ENCODE measurements around the gene CDH26. TPM values are rescaled to one million over a fixed set of nuclear protein-coding genes. Genes with fewer than 3 reads are reported as not detected.
"Not testable (repeated sequence)": the region's sequence is repeated elsewhere in the genome, so short reads cannot be mapped to it uniquely, and the experiment has no call there.

CDH26 gene
- polyA plus RNA-seq, 1 donor, result 1.6 TPM

GRCh38 chr20:59940956-59941294 is 17.3 kb upstream of the CDH26 start:
- DNase-seq, result no peak

GRCh38 chr20:59942245-59942644 is 16.0 kb upstream of the CDH26 start:
- DNase-seq, result no peak

GRCh38 chr20:59944726-59945125 is 13.5 kb upstream of the CDH26 start:
- DNase-seq, result no peak

- no peak for DNase-seq
Measured at GRCh38 chr20:59945175-59945574, 13.0 kb upstream of the CDH26 start.

GRCh38 chr20:59945731-59946130 is 12.5 kb upstream of the CDH26 start:
- DNase-seq, result no peak

GRCh38 chr20:59947376-59947775 is 10.8 kb upstream of the CDH26 start:
- DNase-seq, result no peak

GRCh38 chr20:59948212-59948611 is 10.0 kb upstream of the CDH26 start:
- no peak for DNase-seq

- DNase-seq, result peak; percentile 67
Measured at GRCh38 chr20:59948828-59949720, 9.1 kb upstream of the CDH26 start.

- no peak for DNase-seq
Measured at GRCh38 chr20:59949911-59950310, 8.3 kb upstream of the CDH26 start.

GRCh38 chr20:59954718-59955117 is 3.5 kb upstream of the CDH26 start:
- no peak for DNase-seq

GRCh38 chr20:59955131-59955796 is 3.0 kb upstream of the CDH26 start:
- DNase-seq, result no peak

GRCh38 chr20:59957568-59957967 is 655 bp upstream of the CDH26 start:
- not testable (repeated sequence) for DNase-seq

GRCh38 chr20:59958626-59959025 is 403 bp downstream of the CDH26 start:
- DNase-seq, result no peak

- DNase-seq, result no peak
Measured at GRCh38 chr20:59961423-59961822, 3.2 kb downstream of the CDH26 start.

GRCh38 chr20:59962155-59962554 is 3.9 kb downstream of the CDH26 start:
- no peak for DNase-seq

GRCh38 chr20:59966428-59966827 is 8.2 kb downstream of the CDH26 start:
- DNase-seq, result no peak

GRCh38 chr20:59971428-59971827 is 13.2 kb downstream of the CDH26 start:
- no peak for DNase-seq

- DNase-seq, result no peak
Measured at GRCh38 chr20:59972037-59972801, 14.0 kb downstream of the CDH26 start.

GRCh38 chr20:59976156-59976782 is 18.0 kb downstream of the CDH26 start:
- peak; percentile 51 for DNase-seq

- no peak for DNase-seq
Measured at GRCh38 chr20:59977086-59977485, 18.9 kb downstream of the CDH26 start.

GRCh38 chr20:59983076-59983475 is 24.9 kb downstream of the CDH26 start:
- DNase-seq, result no peak

- no peak for DNase-seq
Measured at GRCh38 chr20:59984541-59984940, 26.3 kb downstream of the CDH26 start.
